ENCODE measurements around the gene LGR6.
A peak's percentile ranks its signal among the peaks of the same experiment; 100 is the strongest.
"Not testable (repeated sequence)": the region's sequence is repeated elsewhere in the genome, so short reads cannot be mapped to it uniquely, and the experiment has no call there.

LGR6 gene, protein sequence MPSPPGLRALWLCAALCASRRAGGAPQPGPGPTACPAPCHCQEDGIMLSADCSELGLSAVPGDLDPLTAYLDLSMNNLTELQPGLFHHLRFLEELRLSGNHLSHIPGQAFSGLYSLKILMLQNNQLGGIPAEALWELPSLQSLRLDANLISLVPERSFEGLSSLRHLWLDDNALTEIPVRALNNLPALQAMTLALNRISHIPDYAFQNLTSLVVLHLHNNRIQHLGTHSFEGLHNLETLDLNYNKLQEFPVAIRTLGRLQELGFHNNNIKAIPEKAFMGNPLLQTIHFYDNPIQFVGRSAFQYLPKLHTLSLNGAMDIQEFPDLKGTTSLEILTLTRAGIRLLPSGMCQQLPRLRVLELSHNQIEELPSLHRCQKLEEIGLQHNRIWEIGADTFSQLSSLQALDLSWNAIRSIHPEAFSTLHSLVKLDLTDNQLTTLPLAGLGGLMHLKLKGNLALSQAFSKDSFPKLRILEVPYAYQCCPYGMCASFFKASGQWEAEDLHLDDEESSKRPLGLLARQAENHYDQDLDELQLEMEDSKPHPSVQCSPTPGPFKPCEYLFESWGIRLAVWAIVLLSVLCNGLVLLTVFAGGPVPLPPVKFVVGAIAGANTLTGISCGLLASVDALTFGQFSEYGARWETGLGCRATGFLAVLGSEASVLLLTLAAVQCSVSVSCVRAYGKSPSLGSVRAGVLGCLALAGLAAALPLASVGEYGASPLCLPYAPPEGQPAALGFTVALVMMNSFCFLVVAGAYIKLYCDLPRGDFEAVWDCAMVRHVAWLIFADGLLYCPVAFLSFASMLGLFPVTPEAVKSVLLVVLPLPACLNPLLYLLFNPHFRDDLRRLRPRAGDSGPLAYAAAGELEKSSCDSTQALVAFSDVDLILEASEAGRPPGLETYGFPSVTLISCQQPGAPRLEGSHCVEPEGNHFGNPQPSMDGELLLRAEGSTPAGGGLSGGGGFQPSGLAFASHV

GRCh38 chr1:202193614-202194327 lies at the start of gene LGR6:
Gene LGR6, plus strand, starts transcription at chr1:202193799. Its CDS starts 191 bp downstream, at chr1:202193990.
- Histone ChIP-seq H3K27ac (ENCODE audit: low read length) (no peak within 1 kb of the TSS), H3K4me3 (ENCODE audit: low read length) (no peak within 1 kb of the TSS), H3K27me3 (ENCODE audit: low read depth, low read length) (peaks cover 25% of the 10 kb centered on the region), H3K36me3 (replicated peaks; ENCODE audit: low read depth, low read length) (no peaks in the 10 kb centered on the region), H2AFZ (ENCODE audit: low read depth, low read length) (no peak within 1 kb of the TSS), H3K9ac (ENCODE audit: low read length) (no peak within 1 kb of the TSS), H3K9me3 (ENCODE audit: insufficient read depth, low read length) (no peaks in the 10 kb centered on the region), H3K4me2 (ENCODE audit: low read length) (no peak within 1 kb of the TSS), H4K20me1 (ENCODE audit: insufficient read depth, low read length) (no peaks in the 10 kb centered on the region), H3K79me2 (ENCODE audit: low read length) (no peaks in the 10 kb centered on the region), H3K4me1 (ENCODE audit: low read length) (no peaks in the 10 kb centered on the region)
- TF ChIP-seq EZH2phosphoT487 (IDR thresholded peaks at IDR 0.05; ENCODE audit: low read depth) (no peak), CTCF (IDR thresholded peaks at IDR 0.05; ENCODE audit: low read depth, low read length) (no peak)

- Histone ChIP-seq H3K36me3 (replicated peaks; ENCODE audit: low read depth, low read length) (peaks cover 18% of the 10 kb centered on the region), H3K4me1 (ENCODE audit: low read length) (peaks cover 13% of the 10 kb centered on the region), H3K4me2 (ENCODE audit: low read length) (peak within 1 kb of the TSS; percentile 96), H3K27ac (ENCODE audit: low read length) (peak within 1 kb of the TSS; percentile 74), H2AFZ (ENCODE audit: low read depth, low read length) (peak within 1 kb of the TSS; percentile 93), H3K4me3 (ENCODE audit: low read length) (peak within 1 kb of the TSS; percentile 95), H3K9ac (ENCODE audit: low read length) (peak within 1 kb of the TSS; percentile 93), H4K20me1 (ENCODE audit: insufficient read depth, low read length) (peaks cover 36% of the 10 kb centered on the region), H3K9me3 (ENCODE audit: insufficient read depth, low read length) (no peaks in the 10 kb centered on the region), H3K79me2 (ENCODE audit: low read length) (peaks cover 54% of the 10 kb centered on the region), H3K27me3 (ENCODE audit: low read depth, low read length) (no peaks in the 10 kb centered on the region)
- no peak for TF ChIP-seq EZH2phosphoT487 (IDR thresholded peaks at IDR 0.05; ENCODE audit: low read depth)
- no peak for TF ChIP-seq CTCF (IDR thresholded peaks at IDR 0.05; ENCODE audit: low read depth, low read length)
Observed at GRCh38 chr1:202144402-202145067, 49.1 kb upstream of the LGR6 start, which contains the start of gene ARL8A. Gene ARL8A, minus strand, starts transcription at chr1:202144737. Its CDS starts 165 bp downstream, at chr1:202144572.

- no peaks in the 10 kb centered on the region for H3K9me3 ChIP-seq (ENCODE audit: insufficient read depth, low read length)
- peaks cover 33% of the 10 kb centered on the region for H4K20me1 ChIP-seq (ENCODE audit: insufficient read depth, low read length)
- H2AFZ ChIP-seq (ENCODE audit: low read depth, low read length): peak overlapping the region; percentile 93
- H3K27ac ChIP-seq (ENCODE audit: low read length): peak overlapping the region; percentile 7; the same call in 1 of the 2 replicates
- peak overlapping the region; percentile 95 for H3K4me3 ChIP-seq (ENCODE audit: low read length)
- H3K79me2 ChIP-seq (ENCODE audit: low read length): peaks cover 48% of the 10 kb centered on the region
- peak overlapping the region; percentile 93 for H3K9ac ChIP-seq (ENCODE audit: low read length)
- H3K27me3 ChIP-seq (ENCODE audit: low read depth, low read length): no peaks in the 10 kb centered on the region
- H3K4me2 ChIP-seq (ENCODE audit: low read length): peak overlapping the region; percentile 96
- TF ChIP-seq EZH2phosphoT487 (IDR thresholded peaks at IDR 0.05; ENCODE audit: low read depth) (no peak), CTCF (IDR thresholded peaks at IDR 0.05; ENCODE audit: low read depth, low read length) (no peak)
- peaks cover 18% of the 10 kb centered on the region for H3K36me3 ChIP-seq (replicated peaks; ENCODE audit: low read depth, low read length)
- H3K4me1 ChIP-seq (ENCODE audit: low read length): peaks cover 13% of the 10 kb centered on the region
Observed at GRCh38 chr1:202145068-202145743, 48.4 kb upstream of the LGR6 start.

- not testable (repeated sequence) for H3K27me3 ChIP-seq (ENCODE audit: low read depth, low read length); H3K27ac ChIP-seq (ENCODE audit: low read length); H2AFZ ChIP-seq (ENCODE audit: low read depth, low read length); H3K9me3 ChIP-seq (ENCODE audit: insufficient read depth, low read length)
- peaks cover 28% of the 10 kb centered on the region for H4K20me1 ChIP-seq (ENCODE audit: insufficient read depth, low read length)
- peak overlapping the region; percentile 93; the same call in 1 of the 2 replicates for H3K9ac ChIP-seq (ENCODE audit: low read length)
- H3K4me1 ChIP-seq (ENCODE audit: low read length): peaks cover 13% of the 10 kb centered on the region
- H3K4me2 ChIP-seq (ENCODE audit: low read length): peak overlapping the region; percentile 96
- H3K36me3 ChIP-seq (replicated peaks; ENCODE audit: low read depth, low read length): peaks cover 13% of the 10 kb centered on the region
- H3K79me2 ChIP-seq (ENCODE audit: low read length): peaks cover 42% of the 10 kb centered on the region
- H3K4me3 ChIP-seq (ENCODE audit: low read length): peak overlapping the region; percentile 95
Observed at GRCh38 chr1:202145744-202146140, 47.9 kb upstream of the LGR6 start.
